Ectodermal cell (in vitro differentiated cells): ENCODE data around the gene ZDHHC17.

ENCODE experiments used
- H3K27ac ChIP-seq: 2 replicates; pipeline ENCODE4 v1.7.0; 2013; ENCODE audit warnings: mild to moderate bottlenecking, low read depth, low read length; ENCODE audit not compliant: insufficient read depth, poor library complexity, severe bottlenecking
- H3K27me3 ChIP-seq: 2 replicates; pipeline ENCODE4 v1.7.0; 2013; ENCODE audit warnings: mild to moderate bottlenecking, low read length; ENCODE audit not compliant: insufficient read depth, control insufficient read depth, poor library complexity, severe bottlenecking
- H3K36me3 ChIP-seq: one replicate; pipeline ENCODE4 v1.7.0; 2013; ENCODE audit warnings: low read length; ENCODE audit not compliant: control insufficient read depth, insufficient read depth
- H3K4me1 ChIP-seq: one replicate; pipeline ENCODE4 v1.7.0; 2013; ENCODE audit warnings: low read length; ENCODE audit not compliant: control insufficient read depth, insufficient read depth
- H3K4me3 ChIP-seq: 2 replicates; pipeline ENCODE4 v1.7.0; 2013; ENCODE audit warnings: low read depth, low read length, control low read depth; ENCODE audit not compliant: insufficient read depth
- H3K9me3 ChIP-seq: 2 replicates; pipeline ENCODE4 v1.7.0; 2013; ENCODE audit warnings: mild to moderate bottlenecking, low read length, moderate library complexity; ENCODE audit not compliant: control insufficient read depth
- WGBS, 2 experiments: methylation state at CpG; one replicate each; pipeline ENCODE4 v1.1.7; 2013; ENCODE audit warnings: missing lambda C conversion rate in 2 of 2; 5-methylcytosine and 5-hydroxymethylcytosine counted together

The ZDHHC17 gene

DNA sequence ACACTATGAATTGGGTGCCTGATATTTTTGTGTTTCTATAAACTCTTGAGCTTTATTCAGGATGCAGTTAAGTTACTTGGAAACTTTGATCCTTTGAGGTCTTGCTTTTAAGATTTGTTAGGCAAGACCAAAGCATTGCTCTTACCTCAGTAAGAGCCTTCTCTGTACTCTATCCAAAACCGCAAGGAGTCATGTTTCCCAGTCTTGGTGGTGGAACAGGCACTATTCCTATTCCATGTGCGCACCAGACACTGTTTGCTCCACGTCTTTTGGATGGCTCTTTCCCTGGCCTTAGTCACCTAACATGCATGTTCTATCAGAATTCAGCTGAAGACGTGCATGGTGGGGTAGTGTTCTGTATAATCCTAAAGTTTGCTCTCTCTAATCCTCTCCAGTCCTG lies 91.4 kb downstream of the ZDHHC17 start:
- Histone ChIP-seq H3K4me1 (no peaks in the 10 kb centered on the region), H3K36me3 (peaks cover 31% of the 10 kb centered on the region), H3K9me3 (no peaks in the 10 kb centered on the region), H3K4me3 (no peak overlapping the region), H3K27ac (no peak overlapping the region), H3K27me3 (no peaks in the 10 kb centered on the region)
- WGBS, 2 experiments, result 96 to 99% methylated on average over 4 of the region's 4 CpGs

DNA sequence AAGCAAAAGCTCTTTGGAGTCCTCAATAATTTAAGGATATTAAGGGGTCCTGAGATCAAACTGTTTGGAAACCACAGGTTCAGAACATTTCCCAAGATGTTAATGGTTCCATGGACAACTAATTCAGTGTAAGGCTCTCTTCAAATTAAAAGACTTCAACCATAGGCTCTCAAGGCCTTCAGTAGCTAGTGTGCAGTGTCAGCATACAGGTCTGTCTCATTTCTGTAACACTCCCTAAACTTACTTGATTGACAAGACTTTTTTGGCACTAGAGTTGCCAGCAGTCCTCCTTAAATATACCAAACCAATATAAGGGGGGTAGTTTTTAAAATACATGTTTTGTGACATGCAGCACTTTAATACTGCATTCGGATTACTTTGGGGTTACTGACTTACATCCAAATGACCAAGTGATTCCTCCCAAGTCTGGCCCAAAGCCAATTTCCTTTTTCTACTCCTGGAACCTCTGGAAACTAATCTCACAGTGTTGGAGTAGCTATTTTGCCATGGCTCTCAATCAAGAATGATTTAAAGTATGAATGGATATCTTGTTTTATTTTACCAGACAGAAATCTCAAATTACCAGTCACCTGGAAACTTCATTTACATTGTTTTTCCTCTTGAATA lies 92.2 kb downstream of the ZDHHC17 start:
- peaks cover 31% of the 10 kb centered on the region for H3K36me3 ChIP-seq
- whole genome bisulfite sequencing, 2 experiments, result 83 to 97% methylated on average over 1 of the region's 1 CpG
- no peak overlapping the region for H3K4me3 ChIP-seq
- no peaks in the 10 kb centered on the region for H3K9me3 ChIP-seq
- H3K4me1 ChIP-seq, result no peaks in the 10 kb centered on the region
- no peaks in the 10 kb centered on the region for H3K27me3 ChIP-seq
- H3K27ac ChIP-seq, result no peak overlapping the region

DNA sequence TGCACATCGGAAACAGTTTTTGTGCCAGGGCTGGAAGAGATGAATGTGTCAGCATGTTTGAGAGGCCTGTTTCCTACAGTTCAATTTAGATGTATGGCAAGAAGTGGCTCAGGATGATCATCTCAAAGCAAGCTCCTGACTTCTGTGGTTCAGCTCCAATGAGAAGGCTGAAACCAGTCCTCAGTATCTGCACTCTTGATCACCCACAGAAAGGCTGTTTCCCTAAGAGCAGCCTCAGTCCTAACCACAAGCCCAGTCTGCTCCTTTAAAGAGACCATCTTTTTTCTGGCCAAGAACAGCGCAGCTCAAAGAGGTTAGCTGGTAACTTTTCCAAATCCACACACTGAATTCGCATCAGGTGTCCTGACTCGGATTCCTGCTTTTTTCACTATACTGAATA lies 95.7 kb downstream of the ZDHHC17 start:
- no peak overlapping the region for H3K27ac ChIP-seq
- WGBS, 2 experiments, result 91 to 93% methylated on average over 4 of the region's 4 CpGs
- H3K9me3 ChIP-seq, result no peaks in the 10 kb centered on the region
- H3K4me1 ChIP-seq, result no peaks in the 10 kb centered on the region
- no peaks in the 10 kb centered on the region for H3K27me3 ChIP-seq
- peaks cover 39% of the 10 kb centered on the region for H3K36me3 ChIP-seq
- no peak overlapping the region for H3K4me3 ChIP-seq

DNA sequence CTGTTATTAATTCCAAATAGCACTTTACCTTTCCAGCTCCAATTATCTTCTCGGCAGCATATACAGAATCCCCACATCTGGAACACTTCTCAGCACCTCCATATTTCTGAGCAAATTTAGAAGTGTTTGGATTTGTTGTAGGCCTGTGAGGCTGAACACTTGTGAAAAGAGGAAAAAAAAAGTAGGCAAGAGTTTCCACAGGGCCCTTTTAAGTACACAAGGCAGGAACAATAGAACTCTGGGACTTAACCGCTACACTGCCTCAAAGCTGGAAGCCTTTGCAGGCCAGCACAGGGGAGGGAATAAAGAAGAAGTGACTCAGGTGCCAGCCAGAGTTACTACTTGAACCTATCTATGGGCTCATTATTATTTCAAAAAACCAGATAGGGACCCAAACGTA lies 96.3 kb downstream of the ZDHHC17 start:
- Histone ChIP-seq H3K9me3 (no peaks in the 10 kb centered on the region), H3K4me1 (no peaks in the 10 kb centered on the region), H3K36me3 (peaks cover 37% of the 10 kb centered on the region), H3K27ac (no peak overlapping the region), H3K4me3 (no peak overlapping the region), H3K27me3 (no peaks in the 10 kb centered on the region)
- WGBS, 2 experiments, result 57 to 68% methylated on average over 2 of the region's 3 CpGs

DNA sequence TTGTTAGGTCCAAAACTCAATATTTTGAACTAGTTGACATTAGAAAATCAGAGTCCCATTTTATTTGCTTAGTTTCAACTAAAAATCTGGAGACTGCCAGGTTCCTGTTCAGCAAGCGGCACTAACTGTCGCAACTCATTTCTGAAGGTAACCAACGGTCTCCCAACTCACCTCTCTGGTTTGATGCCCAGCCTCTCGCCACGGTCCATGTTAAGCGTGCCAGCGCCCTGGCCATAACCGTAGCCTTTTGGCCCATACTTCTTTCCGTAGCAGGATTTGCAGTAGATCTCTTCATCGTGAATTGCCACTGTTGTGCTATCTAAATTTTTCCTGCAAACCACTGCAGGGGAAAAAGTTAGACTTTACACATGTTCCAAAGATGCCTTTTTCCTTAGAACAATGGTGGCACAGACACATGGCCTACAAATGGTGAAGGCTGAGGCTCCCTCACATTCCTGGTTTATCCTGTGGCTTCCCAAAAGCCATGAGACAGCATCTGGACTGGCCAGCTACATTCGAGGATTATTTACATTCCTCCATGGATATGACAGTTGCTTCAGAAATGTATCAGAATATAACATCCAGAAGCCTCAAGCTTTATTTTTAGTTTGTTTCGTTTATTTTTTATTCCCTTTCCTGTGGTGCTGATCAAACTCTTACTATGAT lies 99.2 kb downstream of the ZDHHC17 start:
- 95 to 96% methylated on average over 11 to 12 of the region's 12 CpGs for WGBS, 2 experiments
- Histone ChIP-seq H3K4me1 (peaks cover 15% of the 10 kb centered on the region), H3K36me3 (peaks cover 19% of the 10 kb centered on the region), H3K9me3 (no peaks in the 10 kb centered on the region), H3K27me3 (no peaks in the 10 kb centered on the region), H3K4me3 (no peak overlapping the region), H3K27ac (no peak overlapping the region)

DNA sequence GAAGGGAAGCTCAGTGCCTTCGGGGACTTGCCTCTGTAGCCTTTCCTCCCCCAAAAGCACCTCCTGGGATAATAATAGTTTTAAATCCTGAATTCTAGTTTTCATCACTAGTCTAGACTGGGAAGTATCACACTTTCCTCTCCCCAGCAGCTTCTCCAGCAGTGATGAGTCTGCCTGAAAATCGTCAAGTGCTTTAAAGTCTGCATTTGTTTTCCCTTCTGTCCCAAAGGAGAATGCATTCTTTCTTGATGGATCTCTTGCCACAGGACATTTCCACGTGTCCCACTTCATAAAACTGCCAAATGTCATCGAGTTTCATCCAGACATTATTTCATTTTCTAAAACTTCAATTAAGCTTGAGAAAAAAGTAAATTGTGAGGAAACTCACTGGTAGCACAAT lies 99.9 kb downstream of the ZDHHC17 start:
- Histone ChIP-seq H3K4me1 (peaks cover 15% of the 10 kb centered on the region), H3K36me3 (peaks cover 18% of the 10 kb centered on the region), H3K4me3 (no peak overlapping the region), H3K27ac (no peak overlapping the region), H3K27me3 (no peaks in the 10 kb centered on the region), H3K9me3 (no peaks in the 10 kb centered on the region)
- WGBS, 2 experiments, result 65 to 72% methylated on average over 3 to 4 of the region's 4 CpGs

DNA sequence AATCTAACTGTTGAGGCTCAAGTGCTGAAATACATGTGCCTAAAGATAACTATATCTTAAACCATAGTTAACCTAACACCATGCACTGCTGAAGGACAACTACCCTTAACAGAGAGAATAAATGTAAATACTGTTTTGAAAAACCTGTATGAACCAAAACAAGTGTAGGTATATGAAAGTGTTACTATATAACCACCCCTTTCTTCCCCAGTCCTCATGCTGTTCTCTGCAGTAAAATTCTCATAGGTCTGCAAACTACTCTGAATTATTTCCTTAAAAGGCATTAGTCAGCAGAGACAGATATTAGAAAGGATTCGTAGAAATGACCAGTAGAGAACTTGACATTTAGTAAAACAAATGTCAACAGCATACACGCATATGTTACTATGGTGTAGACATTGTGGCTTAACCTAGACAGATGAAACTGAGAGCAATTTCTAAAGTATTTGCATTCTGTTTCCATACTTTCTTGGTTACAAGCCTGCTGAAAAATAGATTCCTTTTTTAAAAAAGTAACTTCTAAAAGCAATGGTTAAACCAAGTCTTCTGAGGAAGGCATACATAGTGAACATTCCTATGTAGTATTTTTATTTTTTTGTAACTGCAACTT lies 101.0 kb downstream of the ZDHHC17 start:
- Histone ChIP-seq H3K4me1 (peaks cover 15% of the 10 kb centered on the region), H3K27me3 (no peaks in the 10 kb centered on the region), H3K4me3 (no peak overlapping the region), H3K27ac (no peak overlapping the region), H3K9me3 (no peaks in the 10 kb centered on the region), H3K36me3 (peaks cover 14% of the 10 kb centered on the region)
- WGBS, 2 experiments, result 98 to 100% methylated on average over 1 to 2 of the region's 2 CpGs

DNA sequence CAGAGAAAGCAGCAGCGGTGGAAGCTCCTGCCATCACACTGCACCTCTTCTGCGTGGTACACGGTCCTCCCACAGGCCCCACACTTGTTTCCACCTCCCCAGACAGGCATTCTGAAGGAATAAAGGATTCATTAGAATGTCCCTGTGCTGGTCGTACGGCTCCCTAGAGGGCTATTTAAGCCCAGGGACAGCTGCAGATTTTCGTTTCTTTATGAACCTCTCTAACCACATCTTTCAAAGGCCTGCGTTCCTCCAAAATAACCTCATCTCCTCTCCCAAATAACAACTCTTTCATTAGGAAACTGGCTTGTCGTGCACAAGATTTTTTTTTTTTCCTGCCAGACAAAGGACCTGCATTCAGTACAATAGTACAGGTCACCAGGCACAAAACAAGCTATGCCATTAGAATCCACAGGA lies 102.2 kb downstream of the ZDHHC17 start:
- peak overlapping the region; percentile 98 for H3K27ac ChIP-seq
- H3K27me3 ChIP-seq, result no peaks in the 10 kb centered on the region
- peaks cover 14% of the 10 kb centered on the region for H3K36me3 ChIP-seq
- peaks cover 15% of the 10 kb centered on the region for H3K4me1 ChIP-seq
- H3K9me3 ChIP-seq, result no peaks in the 10 kb centered on the region
- WGBS, 2 experiments, result 24 to 31% methylated on average over 8 of the region's 8 CpGs
- no peak overlapping the region for H3K4me3 ChIP-seq

DNA sequence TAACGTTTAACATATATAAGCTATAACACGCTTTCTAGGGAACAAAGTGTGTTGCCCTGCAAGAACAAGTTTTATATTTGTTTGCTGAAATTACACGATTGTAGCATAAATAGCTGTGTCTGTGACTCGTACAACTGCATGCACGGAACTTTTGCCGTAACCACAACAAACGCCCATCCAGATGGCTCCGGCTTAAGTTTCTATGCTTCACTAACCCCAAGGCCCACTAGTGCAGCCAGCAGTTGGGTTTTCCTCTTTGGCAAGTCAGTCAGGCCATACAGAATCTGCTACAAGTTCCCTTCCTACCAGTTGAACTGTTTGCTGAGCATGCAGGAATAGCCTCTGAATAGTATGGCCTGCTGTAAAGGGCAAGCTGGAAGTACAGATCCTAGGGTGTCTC lies 102.8 kb downstream of the ZDHHC17 start:
- Histone ChIP-seq H3K4me1 (peaks cover 15% of the 10 kb centered on the region), H3K9me3 (no peaks in the 10 kb centered on the region), H3K27me3 (no peaks in the 10 kb centered on the region), H3K36me3 (peaks cover 9% of the 10 kb centered on the region), H3K4me3 (no peak overlapping the region), H3K27ac (peak overlapping the region; percentile 98)
- WGBS, 2 experiments, result 90 to 91% methylated on average over 7 to 8 of the region's 8 CpGs

DNA sequence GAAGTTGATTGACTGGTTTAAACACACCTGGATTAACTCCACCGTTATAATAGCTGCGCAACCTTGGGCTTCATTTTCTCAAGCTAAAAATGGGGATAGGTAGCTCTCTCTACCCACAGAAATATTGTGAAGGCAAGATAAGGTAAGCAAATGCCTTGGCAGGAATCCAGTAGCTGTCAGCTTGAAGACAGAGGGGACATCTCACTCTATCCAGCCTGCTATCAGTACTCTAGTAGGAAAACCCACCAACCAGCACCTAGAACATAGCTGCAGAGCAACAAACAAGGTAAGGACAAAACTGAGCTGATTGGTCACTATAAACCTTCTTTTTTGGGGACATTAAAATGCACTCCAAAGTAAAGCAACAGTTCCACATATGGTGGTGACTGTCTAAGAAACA lies 107.2 kb downstream of the ZDHHC17 start:
- no peaks in the 10 kb centered on the region for H3K36me3 ChIP-seq
- H3K4me3 ChIP-seq, result no peak overlapping the region

More for the DNA sequence above, 107.2 kb downstream of the ZDHHC17 start:
- H3K27me3 ChIP-seq, result no peaks in the 10 kb centered on the region
- no peak overlapping the region for H3K27ac ChIP-seq
- WGBS, 2 experiments, result 97 to 100% methylated on average over 2 of the region's 2 CpGs
- H3K9me3 ChIP-seq, result no peaks in the 10 kb centered on the region
- H3K4me1 ChIP-seq, result peaks cover 8% of the 10 kb centered on the region
